ENCODE measurements around the gene DNAH17. TPM values are rescaled to one million over a fixed set of nuclear protein-coding genes. Genes with fewer than 3 reads are reported as not detected.

Gene DNAH17
- total RNA-seq, 4 donors from 2014 or later = under 0.01 TPM; not detected in 3

GRCh38 chr17:78430892-78431691, 146.1 kb downstream of the DNAH17 start:
- Histone ChIP-seq H3K27ac (no peak overlapping the region), H3K4me3 (no peak overlapping the region), H3K36me3 (peaks cover 0 to 13% (median 2%) of the 10 kb centered on the region in 4 donors), H3K4me1 (peaks cover 0 to 3% (median 0%) of the 10 kb centered on the region in 4 donors), H3K9me3 (no peaks in the 10 kb centered on the region), H3K27me3 (no peaks in the 10 kb centered on the region)
- 75 to 100% methylated on average over 1 to 20 of the region's 20 CpGs for WGBS, 2 donors (ENCODE audit: low coverage in 1 of 2)
- in situ Hi-C loops (cut with MboI; ENCODE audit: low pct_ligation_motif_present in 1 of 4, low pct_unique_long_range_greater_than_20kb in 1 of 4, low sequenced_read_pairs in 3 of 4) = loop anchor here in 1 of 4 donors (25.0 kb wide), 1 partner anchor 344 kb away; no protein-coding TSS in a partner anchor
- intact Hi-C loops (cut with DNase I; ENCODE audit: low total_unique reads) = no loop called here
- no peak for DNase-seq
- TF ChIP-seq POLR2AphosphoS5 (IDR thresholded peaks at IDR 0.05) (no peak), EP300 (IDR thresholded peaks at IDR 0.05; ENCODE audit: low read depth) (no peak), POLR2A (IDR thresholded peaks at IDR 0.05) (no peak), CTCF (IDR thresholded peaks at IDR 0.05) (no peak)

DNA sequence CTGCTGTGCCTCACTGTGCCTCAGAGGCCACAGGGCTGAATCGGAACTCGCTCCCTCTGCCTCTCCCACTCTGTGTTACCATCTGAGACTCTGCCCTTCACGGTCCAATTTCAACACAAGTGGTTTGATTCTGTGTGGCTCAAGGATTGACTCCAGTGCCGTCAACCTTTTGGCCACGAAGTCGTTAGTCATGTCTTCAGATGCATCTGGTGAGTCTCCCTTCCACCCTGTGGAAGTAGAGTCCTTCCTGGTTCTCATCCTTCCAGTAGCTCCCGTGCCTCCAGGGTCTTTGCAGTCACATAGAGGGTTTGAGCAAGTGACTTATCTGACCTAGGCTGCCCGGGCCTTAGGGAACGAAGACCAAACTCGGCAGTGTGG, 147.6 kb downstream of the DNAH17 start:
- TF ChIP-seq POLR2A (IDR thresholded peaks at IDR 0.05) (no peak), EP300 (IDR thresholded peaks at IDR 0.05; ENCODE audit: low read depth) (no peak), POLR2AphosphoS5 (IDR thresholded peaks at IDR 0.05) (no peak), CTCF (IDR thresholded peaks at IDR 0.05) (no peak)
- in situ Hi-C loops (cut with MboI; ENCODE audit: low pct_ligation_motif_present in 1 of 4, low pct_unique_long_range_greater_than_20kb in 1 of 4, low sequenced_read_pairs in 3 of 4) (loop anchor here in 3 of 4 donors (10.0 to 25.0 kb wide), 2 partner anchors 135 to 342 kb away; no protein-coding TSS in a partner anchor), intact Hi-C loops (cut with DNase I; ENCODE audit: low total_unique reads) (no loop called here)
- 84% methylated on average over 10 of the region's 10 CpGs; no CpG with 5 or more reads in 1 of the 2 donors for WGBS, 2 donors (ENCODE audit: low coverage in 1 of 2)
- no peaks in the 10 kb centered on the region for H3K27me3 ChIP-seq
- peaks cover 0 to 19% (median 4%) of the 10 kb centered on the region in 4 donors for H3K36me3 ChIP-seq
- H3K9me3 ChIP-seq = no peaks in the 10 kb centered on the region
- H3K4me1 ChIP-seq = peaks cover 0 to 3% (median 0%) of the 10 kb centered on the region in 4 donors
- H3K4me3 ChIP-seq = no peak overlapping the region
- H3K27ac ChIP-seq = no peak overlapping the region
- DNase-seq = no peak

GRCh38 chr17:78428836-78429617, 148.2 kb downstream of the DNAH17 start:
- H3K9me3 ChIP-seq = no peaks in the 10 kb centered on the region
- intact Hi-C loops (cut with DNase I; ENCODE audit: low total_unique reads) (no loop called here), in situ Hi-C loops (cut with MboI; ENCODE audit: low pct_ligation_motif_present in 1 of 4, low pct_unique_long_range_greater_than_20kb in 1 of 4, low sequenced_read_pairs in 3 of 4) (loop anchor here in 3 of 4 donors (10.0 to 25.0 kb wide), 2 partner anchors 134 to 342 kb away; no protein-coding TSS in a partner anchor)
- TF ChIP-seq CTCF (IDR thresholded peaks at IDR 0.05) (no peak), POLR2AphosphoS5 (IDR thresholded peaks at IDR 0.05) (no peak), EP300 (IDR thresholded peaks at IDR 0.05; ENCODE audit: low read depth) (no peak), POLR2A (IDR thresholded peaks at IDR 0.05) (no peak)
- DNase-seq = no peak
- peaks cover 0 to 19% (median 6%) of the 10 kb centered on the region in 4 donors for H3K36me3 ChIP-seq
- no peak overlapping the region for H3K4me3 ChIP-seq
- peaks cover 0 to 3% (median 0%) of the 10 kb centered on the region in 4 donors for H3K4me1 ChIP-seq
- H3K27ac ChIP-seq = no peak overlapping the region
- no peaks in the 10 kb centered on the region for H3K27me3 ChIP-seq
- WGBS, 2 donors (ENCODE audit: low coverage in 1 of 2) = 89% methylated on average over 12 to 24 of the region's 24 CpGs

Measured in transverse colon (tissue), 4 donors.